ENCODE measurements around the gene PI4K2B. TPM values are rescaled to one million over a fixed set of nuclear protein-coding genes. Genes with fewer than 3 reads are reported as not detected.

The PI4K2B gene
- total and polyA plus RNA-seq, 2 of the 13 experiments (the other 11 are each of a cell fraction or from before 2014, with no cell fraction given): 6.9 to 25.8 TPM

DNA sequence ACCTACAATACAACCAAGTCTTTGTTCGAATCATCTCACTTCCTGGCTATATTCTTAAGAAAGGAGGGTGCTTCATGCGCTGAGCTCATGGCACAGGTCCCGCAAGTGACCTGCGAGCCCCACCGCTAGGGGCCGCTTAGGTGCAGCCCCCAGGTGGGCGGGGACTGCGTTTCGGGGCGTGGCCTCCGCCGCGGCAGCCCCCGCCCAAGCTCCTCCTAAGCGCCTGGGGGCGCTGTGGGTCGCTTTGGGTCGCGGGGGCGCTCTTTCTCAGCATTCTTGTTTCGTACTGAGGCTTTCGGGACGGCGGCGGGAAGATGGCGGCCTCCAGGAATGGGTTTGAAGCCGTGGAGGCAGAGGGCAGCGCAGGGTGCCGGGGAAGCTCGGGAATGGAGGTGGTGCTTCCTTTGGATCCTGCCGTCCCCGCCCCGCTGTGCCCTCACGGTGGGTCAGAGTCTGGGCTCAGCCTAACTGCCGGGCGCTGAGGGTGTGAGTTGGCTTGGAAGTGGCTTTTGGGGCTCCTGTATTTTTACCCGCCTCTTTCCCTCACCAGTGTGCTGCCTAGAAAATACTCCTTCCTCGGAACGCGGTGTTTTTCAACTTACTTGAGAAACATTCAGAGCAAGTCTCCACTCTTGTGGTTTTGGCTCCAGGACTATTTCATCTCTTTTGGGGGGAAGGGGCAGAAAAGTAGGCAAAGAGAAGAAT lies 78.8 kb downstream of the PI4K2B start, which contains the start of gene ZCCHC4 (continued):
- TF ChIP-seq ZMYM4 (CRISPR knock-in tag; IDR thresholded peaks at IDR 0.05) (peak; percentile 100), CBX1 (IDR thresholded peaks at IDR 0.05; ENCODE audit: low read depth) (peak; percentile 77), GABPA (IDR thresholded peaks at IDR 0.05; ENCODE audit: low read depth, low read length) (no peak), GABPA (CRISPR knock-in tag; IDR thresholded peaks at IDR 0.05; ENCODE audit: low read depth) (peak; percentile 78), MLX (CRISPR knock-in tag; IDR thresholded peaks at IDR 0.05) (peak; percentile 93), RELA (CRISPR knock-in tag; IDR thresholded peaks at IDR 0.05) (peak; percentile 87; the same call in 1 of the 2 replicates), ARNT (IDR thresholded peaks at IDR 0.05) (no peak), NCOA2 (CRISPR knock-in tag; IDR thresholded peaks at IDR 0.05) (peak; percentile 52), ZBTB3 (CRISPR knock-in tag; IDR thresholded peaks at IDR 0.05; ENCODE audit: borderline replicate concordance, low read depth) (no peak), CBFB (CRISPR knock-in tag; IDR thresholded peaks at IDR 0.05) (peak; percentile 88), ZNF101 (CRISPR knock-in tag; IDR thresholded peaks at IDR 0.05; ENCODE audit: borderline replicate concordance, low read depth) (no peak), CBX5 (CRISPR knock-in tag; IDR thresholded peaks at IDR 0.05; ENCODE audit: borderline replicate concordance) (peak; percentile 84; the same call in 1 of the 2 replicates), ZNF441 (CRISPR knock-in tag; IDR thresholded peaks at IDR 0.05; ENCODE audit: borderline replicate concordance) (no peak; the same call in 1 of the 2 replicates), NCOA1 (CRISPR knock-in tag; IDR thresholded peaks at IDR 0.05) (no peak), FOXJ3 (CRISPR knock-in tag; IDR thresholded peaks at IDR 0.05; ENCODE audit: borderline replicate concordance) (peak; percentile 65; the same call in 1 of the 2 replicates), ZNF10 (CRISPR knock-in tag; IDR thresholded peaks at IDR 0.05; ENCODE audit: borderline replicate concordance, low read depth) (no peak), JUN (CRISPR knock-in tag; IDR thresholded peaks at IDR 0.05) (0 out of 2 replicates have a peak, but pooled peaks have one; percentile 31), ZNF597 (CRISPR knock-in tag; IDR thresholded peaks at IDR 0.05) (no peak)
- TF ChIP-seq, protein P1, sequence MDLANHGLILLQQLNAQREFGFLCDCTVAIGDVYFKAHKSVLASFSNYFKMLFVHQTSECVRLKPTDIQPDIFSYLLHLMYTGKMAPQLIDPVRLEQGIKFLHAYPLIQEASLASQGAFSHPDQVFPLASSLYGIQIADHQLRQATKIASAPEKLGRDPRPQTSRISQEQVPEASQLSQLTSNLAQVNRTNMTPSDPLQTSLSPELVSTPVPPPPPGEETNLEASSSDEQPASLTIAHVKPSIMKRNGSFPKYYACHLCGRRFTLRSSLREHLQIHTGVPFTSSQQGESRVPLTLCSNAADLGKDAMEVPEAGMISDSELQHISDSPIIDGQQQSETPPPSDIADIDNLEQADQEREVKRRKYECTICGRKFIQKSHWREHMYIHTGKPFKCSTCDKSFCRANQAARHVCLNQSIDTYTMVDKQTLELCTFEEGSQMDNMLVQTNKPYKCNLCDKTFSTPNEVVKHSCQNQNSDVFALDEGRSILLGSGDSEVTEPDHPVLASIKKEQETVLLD (CRISPR knock-in tag; IDR thresholded peaks at IDR 0.05; ENCODE audit: low read depth): peak; percentile 82
- TF ChIP-seq, protein P2, sequence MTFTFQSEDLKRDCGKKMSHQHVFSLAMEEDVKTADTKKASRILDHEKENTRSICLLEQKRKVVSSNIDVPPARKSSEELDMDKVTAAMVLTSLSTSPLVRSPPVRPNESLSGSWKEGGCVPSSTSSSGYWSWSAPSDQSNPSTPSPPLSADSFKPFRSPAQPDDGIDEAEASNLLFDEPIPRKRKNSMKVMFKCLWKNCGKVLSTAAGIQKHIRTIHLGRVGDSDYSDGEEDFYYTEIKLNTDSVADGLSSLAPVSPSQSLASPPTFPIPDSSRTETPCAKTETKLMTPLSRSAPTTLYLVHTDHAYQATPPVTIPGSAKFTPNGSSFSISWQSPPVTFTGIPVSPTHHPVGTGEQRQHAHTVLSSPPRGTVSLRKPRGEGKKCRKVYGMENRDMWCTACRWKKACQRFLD (CRISPR knock-in tag; IDR thresholded peaks at IDR 0.05; ENCODE audit: borderline replicate concordance): peak; percentile 60; the same call in 1 of the 2 replicates
- TF ChIP-seq, protein P3, sequence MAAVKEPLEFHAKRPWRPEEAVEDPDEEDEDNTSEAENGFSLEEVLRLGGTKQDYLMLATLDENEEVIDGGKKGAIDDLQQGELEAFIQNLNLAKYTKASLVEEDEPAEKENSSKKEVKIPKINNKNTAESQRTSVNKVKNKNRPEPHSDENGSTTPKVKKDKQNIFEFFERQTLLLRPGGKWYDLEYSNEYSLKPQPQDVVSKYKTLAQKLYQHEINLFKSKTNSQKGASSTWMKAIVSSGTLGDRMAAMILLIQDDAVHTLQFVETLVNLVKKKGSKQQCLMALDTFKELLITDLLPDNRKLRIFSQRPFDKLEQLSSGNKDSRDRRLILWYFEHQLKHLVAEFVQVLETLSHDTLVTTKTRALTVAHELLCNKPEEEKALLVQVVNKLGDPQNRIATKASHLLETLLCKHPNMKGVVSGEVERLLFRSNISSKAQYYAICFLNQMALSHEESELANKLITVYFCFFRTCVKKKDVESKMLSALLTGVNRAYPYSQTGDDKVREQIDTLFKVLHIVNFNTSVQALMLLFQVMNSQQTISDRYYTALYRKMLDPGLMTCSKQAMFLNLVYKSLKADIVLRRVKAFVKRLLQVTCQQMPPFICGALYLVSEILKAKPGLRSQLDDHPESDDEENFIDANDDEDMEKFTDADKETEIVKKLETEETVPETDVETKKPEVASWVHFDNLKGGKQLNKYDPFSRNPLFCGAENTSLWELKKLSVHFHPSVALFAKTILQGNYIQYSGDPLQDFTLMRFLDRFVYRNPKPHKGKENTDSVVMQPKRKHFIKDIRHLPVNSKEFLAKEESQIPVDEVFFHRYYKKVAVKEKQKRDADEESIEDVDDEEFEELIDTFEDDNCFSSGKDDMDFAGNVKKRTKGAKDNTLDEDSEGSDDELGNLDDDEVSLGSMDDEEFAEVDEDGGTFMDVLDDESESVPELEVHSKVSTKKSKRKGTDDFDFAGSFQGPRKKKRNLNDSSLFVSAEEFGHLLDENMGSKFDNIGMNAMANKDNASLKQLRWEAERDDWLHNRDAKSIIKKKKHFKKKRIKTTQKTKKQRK (IDR thresholded peaks at IDR 0.05; ENCODE audit: low read length): no peak
- TF ChIP-seq, protein P4, sequence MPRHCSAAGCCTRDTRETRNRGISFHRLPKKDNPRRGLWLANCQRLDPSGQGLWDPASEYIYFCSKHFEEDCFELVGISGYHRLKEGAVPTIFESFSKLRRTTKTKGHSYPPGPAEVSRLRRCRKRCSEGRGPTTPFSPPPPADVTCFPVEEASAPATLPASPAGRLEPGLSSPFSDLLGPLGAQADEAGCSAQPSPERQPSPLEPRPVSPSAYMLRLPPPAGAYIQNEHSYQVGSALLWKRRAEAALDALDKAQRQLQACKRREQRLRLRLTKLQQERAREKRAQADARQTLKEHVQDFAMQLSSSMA (CRISPR knock-in tag; IDR thresholded peaks at IDR 0.05): no peak

All from HepG2 (cell line).